ENCODE results near the gene ANKRD66.

DNA sequence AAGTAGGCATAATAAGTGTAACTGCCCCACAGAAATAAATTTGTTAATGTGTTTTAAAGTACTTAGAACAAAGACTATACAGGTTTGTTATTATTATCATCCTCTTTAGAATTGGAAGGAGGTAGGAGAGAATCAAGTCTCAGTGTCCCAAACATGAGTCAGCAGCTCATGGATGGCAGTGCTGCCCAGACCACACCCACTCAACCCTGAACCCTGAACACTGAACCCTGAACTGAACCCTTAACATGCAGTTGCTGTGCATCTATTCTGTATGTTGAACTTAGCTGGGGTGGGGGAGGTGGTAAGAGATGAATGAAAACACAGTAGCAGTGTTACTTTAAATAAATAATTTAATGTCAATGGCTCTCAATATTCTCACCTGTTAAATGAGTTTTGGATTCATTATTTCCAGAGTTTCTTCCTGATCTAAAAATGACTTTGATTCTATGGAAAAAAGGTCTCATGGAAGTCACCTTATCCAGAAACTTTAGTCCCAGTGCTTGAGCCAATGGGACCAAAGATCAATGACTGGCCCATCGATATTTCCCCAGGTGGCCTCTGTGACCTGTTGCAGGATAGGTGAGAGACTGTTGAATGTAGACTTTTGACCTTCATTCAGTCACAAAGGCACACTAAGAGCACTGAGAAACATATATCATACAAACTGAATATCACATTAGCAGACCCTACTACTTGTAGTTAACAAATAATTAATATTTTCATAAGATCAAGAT, 3.1 kb upstream of the ANKRD66 start:
- TF ChIP-seq, protein P1, sequence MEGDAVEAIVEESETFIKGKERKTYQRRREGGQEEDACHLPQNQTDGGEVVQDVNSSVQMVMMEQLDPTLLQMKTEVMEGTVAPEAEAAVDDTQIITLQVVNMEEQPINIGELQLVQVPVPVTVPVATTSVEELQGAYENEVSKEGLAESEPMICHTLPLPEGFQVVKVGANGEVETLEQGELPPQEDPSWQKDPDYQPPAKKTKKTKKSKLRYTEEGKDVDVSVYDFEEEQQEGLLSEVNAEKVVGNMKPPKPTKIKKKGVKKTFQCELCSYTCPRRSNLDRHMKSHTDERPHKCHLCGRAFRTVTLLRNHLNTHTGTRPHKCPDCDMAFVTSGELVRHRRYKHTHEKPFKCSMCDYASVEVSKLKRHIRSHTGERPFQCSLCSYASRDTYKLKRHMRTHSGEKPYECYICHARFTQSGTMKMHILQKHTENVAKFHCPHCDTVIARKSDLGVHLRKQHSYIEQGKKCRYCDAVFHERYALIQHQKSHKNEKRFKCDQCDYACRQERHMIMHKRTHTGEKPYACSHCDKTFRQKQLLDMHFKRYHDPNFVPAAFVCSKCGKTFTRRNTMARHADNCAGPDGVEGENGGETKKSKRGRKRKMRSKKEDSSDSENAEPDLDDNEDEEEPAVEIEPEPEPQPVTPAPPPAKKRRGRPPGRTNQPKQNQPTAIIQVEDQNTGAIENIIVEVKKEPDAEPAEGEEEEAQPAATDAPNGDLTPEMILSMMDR (IDR thresholded peaks at IDR 0.05), result no peak
- TF ChIP-seq POLR2A (IDR thresholded peaks at IDR 0.05), result no peak
- TF ChIP-seq POLR2AphosphoS5 (IDR thresholded peaks at IDR 0.05; ENCODE audit: insufficient read depth in 1 of 2, low read depth in 1 of 2), result no peak
